Activated CD4-positive, CD25-positive, alpha-beta regulatory T cell treated with anti-CD3 and anti-CD28 coated beads, Interleukin-2, amount 50 U/mL, for 72 hours (primary cell): Measurements from ENCODE around the gene GPATCH8.

Experiments used
- DNase-seq: peaks from one replicate; pipeline ENCODE4 v3.0.0; 2021

The GPATCH8 gene

DNA sequence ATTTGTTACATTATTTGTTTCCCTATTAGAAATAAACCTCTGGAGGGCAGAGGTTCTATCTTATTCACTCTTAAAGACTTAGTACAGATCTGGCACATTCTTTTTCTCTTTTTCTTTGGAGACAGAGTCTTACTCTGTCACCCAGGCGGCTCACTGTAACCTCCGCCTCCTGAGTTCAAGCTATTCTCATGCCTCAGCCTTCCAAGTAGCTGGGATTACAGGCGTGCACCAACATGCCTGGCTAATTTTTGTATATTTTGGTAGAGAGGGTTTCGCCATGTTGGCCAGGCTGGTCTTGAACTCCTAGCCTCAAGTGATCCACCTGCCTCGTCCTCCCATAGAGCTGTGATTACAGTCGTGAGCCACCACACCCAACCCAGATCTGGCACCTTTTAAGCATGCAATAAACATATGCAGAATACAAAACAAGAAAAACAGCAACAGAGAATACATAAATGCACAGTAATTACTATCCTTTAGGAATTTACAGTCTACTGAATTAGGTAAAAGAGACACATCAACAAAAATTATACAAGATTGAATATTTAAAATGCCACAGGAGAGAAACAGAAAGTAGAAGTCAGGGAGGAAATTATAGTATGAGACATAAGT is 52.1 kb downstream of the GPATCH8 start:
- DNase-seq, result no peak

DNA sequence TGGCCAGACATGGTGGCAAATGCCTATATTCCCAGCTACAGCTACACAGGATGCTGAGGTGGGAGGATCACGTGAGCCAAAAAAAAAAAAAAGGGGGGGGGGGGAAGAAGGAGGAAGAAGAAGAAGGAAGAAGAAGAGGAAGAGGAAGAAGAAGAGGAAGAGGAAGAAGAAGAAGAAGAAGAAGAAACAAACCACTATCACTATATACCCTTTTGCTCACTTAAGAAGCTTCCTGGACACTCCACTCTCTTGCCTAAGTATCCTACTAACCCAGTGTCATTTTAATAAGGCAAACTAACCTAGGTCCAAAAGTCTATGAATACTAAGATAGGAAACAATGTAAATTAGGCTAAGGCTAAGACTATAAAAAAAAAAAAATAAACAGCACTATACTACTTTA is 54.8 kb downstream of the GPATCH8 start:
- no peak for DNase-seq

DNA sequence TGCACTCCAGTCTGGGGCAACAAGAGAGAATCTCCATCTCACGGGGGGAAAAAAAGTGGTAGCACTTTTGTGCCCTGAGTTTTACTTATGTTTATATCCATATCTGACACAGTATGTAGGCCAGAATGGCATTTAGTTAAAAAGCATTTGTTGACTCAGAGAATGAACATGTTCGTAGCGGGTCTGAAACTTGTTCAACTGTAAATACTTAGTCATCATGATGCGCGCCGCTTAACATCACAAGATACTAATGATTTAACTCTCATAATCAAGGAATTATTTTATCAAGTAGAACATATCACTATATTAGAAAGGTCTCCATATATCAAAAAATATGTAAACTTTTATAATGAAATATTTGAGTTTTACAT is 58.5 kb downstream of the GPATCH8 start:
- no peak for DNase-seq

DNA sequence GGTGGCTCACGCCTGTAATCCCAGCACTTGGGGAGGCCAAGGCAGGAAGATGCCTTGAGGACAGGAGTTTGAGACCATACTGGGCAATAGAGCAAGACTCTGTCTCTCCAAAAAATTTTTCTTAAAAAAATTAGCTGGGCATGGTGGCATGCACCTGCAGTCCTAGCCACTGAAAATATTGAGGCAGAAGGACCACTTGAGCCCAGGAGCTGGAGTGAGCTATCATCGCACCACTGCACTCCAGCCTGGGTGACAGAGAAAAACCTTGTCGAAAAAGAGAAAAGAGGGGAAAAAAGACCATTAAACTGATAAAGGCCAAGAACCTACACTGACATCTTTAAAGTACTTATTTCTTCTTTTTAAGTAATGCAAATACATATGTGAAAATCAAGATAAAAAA is 60.4 kb downstream of the GPATCH8 start:
- no peak for DNase-seq

DNA sequence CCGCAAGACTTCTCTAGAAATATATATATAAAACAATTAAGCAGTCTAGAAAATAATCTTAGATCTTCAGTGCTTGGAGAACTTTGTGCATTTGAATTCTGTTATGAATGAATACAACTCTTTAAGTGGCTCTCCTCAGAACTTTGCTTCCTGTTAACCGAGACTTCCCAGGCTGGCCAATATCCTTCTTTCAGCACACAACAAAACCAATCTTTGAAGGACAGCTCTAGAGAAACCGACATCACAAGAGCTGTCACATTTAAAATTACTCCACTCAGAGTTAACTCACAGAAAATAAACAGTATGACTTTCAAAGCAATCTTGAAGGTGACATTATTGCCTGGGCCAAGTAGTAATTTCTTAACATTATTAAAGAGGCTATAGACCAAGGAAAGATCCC is 64.0 kb downstream of the GPATCH8 start:
- DNase-seq, result no peak

DNA sequence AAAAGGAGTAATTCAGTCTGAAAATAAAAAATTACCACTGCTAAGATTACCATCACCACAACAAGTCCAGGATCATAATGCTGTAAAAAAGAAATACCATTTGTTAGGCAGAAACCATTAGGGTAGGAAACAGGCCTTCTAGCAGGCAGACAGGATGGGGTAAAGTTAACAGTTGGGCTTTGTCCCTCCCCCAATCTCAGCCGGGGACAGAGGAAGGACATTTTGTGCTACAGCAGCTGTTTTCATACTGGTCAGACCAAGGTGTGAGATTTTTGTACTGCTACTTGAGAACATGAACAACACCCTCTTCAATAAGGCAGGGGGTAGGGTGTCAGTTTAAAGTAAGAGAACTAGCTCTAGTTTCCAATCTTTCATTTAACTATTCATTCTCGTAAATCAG is 64.6 kb downstream of the GPATCH8 start:
- no peak for DNase-seq

DNA sequence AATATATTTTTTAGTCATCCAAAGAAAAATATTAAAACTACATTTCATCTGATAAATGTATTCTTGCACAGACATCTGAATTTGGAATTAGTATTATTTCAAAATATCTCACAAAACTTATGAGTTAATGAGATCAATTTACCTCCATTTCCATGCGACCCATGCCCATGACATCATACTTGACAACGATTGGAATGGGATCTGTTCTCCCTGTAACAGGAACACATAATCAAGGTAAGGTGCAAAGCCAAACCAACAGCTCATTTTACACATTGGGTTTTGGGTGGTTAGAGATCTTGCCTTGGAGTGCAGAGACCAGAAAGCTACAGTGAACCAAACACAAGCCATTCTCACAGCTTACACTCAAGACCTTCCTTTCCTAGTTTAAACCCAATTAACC is 66.9 kb downstream of the GPATCH8 start:
- no peak for DNase-seq

DNA sequence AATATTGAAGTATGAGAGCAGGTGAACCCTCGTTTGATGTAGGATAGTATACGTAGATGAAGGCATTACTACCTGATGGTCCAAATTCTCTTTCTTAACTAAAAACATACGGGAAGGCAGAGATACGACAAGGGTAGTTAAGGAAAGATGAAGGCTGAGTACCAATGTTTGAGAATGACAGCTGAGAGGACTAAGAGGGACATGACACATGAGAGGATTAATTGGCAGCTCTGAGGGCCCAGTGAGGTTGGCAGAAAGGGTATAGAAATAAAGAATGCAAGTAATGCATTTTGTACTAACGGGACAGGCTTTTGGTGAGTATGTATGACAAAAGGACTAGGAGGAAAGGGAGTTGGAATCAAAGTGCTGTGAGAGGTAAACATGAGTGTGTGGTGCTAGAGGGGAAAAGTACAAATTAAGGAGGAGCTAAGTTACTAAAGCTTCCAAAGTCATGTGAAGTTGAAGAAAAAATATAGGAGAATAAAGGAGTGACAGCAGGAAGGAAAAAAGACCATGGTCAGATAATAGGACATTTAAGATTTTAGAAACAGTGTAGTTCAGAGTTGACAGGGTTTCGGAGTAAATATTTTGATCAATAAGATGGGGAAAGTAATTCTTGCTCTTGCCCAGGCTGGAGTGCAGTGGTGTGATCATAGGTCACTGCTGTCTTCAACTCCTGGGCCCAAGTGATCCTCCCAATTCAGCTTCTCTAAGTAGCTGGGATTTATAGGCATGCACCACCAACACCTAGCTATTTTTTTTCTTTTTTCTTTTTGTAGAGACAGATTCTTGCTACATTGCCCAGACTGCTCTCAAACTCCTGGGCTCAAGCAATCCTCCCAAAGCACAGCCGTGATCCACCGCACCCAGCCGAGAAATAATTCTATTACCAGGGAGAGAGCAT is 70.7 kb downstream of the GPATCH8 start:
- DNase-seq, result no peak

DNA sequence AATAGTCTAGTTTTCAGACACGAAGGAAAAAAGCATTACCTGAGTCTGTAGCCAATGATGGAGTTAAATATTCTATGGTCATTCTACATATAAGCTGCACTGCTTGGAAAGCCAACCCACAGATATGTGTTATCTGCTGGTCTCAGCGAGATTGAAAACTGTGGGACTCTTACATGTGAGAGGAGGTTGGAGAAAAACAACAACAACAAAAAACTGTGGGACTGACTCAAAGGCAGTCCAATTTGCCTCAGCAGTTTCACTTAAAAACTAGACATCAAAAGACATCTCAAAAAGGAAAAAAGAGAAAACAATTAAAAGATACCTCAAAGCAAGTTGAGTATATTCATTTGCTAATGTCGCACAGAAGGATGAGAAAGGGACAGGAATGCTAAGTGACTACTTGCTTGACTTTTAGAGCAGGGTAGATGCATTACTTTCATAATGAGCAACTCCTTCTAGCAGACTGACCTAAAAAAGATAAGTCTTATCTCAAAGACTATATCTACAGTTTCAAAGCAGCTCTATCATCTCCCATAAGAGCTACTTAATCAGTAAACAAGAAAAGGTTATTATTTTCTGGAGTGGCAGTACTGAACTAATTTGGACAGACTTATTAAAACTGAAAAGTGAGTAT is 78.3 kb downstream of the GPATCH8 start:
- no peak for DNase-seq

DNA sequence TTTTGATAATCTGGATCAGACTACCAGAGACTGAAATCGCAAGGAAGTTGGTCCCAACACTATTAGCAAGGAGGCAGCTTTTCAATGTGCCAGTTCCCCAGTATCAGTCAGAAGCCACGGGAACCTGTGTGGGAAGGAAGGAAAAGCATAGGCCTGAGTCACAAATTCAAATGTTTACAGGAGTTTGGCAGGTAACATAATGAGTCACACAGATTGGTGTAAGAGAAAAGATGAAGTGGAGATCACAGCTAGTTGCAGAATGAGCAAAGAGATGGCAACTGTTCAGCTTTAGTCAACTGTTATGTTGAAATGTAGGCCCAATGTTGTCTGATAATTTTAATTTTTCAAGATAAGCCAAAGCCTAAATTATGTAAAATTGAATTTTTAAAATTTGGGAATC is 85.7 kb downstream of the GPATCH8 start:
- no peak for DNase-seq

DNA sequence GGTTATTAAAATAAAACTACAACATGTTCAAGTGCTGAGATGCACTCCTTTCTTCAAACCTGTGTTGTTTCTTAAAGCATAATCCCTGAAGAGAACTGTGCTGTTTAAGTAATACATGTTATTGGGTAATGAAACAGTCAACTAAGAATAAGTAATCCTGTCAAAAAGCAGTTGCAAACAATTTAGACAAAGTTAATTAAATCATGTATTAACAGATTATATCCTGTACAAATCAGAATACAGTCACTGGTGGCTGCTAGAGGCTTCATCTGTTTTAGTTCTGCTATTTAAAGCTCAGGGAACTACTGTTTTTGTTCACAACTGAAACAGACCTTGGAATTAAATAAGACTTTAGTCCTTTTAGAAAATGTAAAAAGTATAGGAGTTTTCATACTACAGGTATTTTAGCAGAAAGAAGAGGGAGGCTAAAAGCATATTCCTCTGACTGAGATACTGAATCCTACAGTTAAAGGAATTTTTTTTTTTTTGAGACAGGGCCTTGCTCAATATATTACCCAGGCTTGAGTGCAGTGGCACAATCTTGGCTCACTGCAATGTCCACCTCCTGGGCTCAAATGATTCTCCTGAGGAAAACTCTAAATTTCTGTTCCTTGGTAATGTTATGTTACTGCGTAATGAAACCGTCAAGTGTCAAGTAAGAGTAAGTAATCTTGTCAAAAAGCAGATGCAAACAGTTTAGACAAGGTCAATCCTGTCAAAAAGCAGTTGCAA is 86.5 kb downstream of the GPATCH8 start:
- DNase-seq, result no peak

DNA sequence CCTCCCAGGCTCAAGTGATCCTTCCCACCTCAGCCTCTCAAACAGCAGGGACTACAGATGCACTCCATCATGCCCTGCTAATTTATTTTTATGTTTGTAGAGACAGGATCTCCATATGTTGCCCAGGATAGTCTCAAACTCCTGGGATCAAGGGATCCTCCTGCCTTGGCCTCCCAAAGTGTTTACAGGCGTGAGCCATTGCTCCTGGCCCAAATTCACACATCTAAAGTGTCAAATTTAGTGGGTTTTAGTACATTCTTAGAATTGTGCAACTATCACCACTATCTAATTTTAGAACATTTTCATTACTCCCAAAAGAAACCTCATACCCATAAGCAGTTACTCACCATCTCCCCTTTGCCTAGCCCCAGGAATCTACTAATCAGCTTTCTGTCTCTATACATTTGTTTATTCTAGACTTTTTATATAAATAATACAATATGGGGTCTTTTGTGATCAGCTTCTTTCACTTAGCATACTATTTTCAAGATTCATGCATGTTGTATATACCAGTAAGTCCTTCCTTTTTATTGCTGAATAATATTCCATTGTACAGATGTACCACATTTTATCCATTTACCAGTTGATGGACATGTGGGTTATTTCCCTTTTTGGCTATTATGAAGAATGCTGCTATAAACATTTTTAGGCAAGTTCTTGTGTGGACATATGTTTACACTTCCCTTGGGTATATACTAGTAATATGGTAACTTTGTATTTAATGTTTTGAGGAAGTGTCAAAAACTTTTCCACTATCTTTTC is 88.6 kb downstream of the GPATCH8 start:
- no peak for DNase-seq

DNA sequence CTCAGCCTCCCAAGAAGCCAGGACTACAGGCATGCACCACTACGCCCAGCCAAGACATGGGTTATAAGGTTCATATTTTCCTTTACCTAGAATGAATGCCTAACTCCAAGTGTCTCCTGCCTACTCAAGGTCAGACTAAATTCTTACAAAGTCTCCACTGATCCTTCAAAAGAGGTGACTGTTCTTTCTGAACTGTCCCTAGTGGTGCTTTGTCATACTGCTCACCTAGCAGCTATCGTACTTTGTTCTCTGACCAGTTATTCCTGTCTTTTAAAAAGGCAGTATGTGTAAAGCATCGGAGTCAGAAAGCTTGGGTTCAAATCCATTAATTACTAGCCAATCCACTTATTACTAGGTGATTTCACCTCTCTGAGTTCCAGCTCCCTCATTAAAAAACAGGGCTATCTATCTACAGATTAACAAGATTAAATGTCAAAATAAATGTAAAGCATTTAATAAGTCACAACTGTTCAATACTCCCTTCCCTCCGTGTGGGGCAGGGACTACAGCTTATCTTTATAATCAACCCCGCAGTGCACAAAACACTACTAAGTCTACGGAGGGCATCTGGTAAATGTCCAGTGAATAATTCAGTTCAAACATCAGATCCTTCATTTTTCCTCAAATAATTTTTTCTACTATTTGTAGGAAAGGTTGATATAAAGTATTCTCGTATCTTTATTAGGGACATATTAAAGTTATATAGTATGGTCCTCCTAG is 93.7 kb downstream of the GPATCH8 start:
- DNase-seq, result no peak

DNA sequence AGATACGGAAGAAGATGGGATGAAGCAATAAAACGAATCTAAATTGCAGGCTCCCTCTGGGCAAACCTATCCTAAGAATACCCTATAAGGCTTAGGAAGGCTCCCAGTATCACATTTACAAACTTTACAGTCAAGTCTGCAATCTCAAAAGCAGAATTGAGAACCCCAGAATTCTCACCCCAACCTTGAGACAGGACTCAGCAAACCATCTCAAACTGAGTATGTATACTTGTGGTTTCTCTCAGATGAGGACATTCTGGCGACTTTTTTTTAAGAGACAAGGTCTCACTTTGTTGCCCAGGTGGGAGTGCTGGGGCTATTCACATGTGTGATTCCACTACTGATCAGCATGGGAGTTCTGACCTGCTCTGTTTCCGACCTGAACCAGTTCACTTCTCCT is 94.4 kb downstream of the GPATCH8 start:
- no peak for DNase-seq

DNA sequence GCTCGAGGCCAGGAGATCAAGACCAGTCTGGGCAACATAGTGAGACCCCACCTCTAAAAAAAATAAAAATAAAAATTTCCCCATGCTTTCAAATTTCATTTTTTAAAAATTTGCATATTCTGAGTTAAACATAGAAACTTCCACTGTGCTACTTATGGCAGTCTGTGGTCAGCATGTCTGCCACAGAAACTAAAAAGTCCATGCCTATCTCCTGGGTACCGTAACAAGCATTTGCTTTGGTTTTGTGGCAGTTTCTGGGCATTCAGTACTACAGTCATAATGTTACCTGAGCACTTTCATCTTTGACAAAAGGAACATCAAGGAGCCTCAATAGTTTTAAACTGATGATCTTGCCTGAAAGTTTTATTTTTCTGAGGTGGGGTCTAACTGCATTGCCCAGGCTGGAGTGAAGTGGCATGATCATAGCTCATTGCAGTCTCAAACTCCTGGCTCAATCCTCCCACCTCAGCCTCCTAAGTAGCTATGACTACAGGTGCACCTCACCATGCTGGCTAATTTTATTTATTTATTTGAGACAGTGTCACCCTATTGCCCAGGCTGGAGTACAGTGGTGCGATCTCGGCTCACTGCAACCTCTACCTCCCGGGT is 100.5 kb downstream of the GPATCH8 start:
- DNase-seq, result no peak

DNA sequence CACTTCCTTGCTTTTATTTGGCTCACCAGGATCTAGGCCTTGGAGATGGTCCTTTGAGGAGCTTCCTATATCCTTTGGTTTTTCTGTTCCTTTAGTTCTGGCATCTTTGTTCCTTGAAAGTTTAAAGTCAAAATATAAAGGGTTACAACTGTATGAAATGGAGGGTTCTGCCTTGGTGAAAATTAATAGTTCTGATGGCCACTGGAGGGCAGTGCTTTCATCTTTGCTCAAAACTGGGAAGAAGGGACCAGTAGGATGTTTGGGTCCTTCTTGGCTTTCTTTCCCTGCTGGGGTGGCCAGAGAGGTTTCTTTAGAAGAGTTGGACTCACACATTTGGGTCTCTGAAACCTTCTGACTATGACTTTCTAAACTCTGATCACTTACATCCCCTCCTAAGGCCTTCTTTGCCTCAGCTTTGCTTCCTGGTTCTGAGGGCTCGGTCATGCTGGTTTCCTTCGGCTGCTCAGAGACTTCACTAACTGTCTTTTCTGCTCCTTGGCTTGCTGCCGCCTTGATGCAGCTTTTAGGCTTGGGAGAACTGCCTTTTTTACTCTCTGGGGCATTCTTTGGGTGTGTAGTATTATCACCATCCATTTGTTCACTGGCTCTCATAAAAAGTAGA is 102.9 kb downstream of the GPATCH8 start:
- no peak for DNase-seq

DNA sequence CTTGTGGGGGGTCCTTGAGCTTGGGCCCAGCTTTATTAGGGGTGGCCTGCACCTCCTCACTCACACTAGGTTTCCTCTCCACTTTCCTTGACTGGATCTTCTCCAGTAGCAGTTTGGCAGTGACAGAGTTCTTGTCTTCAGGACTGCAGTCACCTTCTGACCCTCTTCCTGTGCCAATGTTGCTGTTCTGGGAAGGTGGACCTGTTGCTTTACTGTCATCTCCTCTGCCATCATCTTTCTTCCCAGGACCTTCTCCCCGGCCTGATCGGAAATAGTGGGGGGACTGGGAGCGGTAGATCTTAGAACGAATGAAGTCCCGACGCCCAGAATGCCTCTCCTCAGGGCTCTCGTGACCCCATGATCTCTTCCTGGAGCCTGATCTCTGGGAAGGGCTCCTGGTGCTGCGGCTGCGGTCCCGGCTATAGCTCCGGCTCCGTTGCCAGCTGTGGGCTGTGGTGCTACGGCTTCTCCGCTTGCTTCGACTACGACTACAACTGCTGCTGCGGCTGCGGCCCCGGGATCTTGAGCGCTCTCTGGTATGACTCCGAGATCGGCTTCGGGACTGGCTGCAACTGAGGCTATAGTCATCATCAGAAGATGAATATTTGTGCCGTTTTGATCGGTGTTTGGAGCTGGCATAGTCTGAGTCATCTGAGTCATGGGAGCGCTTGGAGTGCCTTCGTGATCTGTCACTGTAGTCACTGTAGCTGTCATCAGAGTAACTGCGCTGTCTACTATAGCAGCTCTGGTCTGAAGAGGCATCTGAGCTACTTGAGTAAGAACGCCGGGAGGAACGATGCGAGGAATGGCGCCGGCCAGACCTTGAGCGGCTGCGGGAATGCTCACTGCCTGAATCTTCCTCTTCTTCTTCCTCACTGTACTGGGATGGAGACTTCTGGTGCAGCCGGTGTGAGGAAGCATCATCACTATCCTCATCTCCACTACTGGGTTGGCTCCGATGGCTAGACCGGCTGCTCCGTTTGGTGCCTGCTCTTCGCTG is 104.2 kb downstream of the GPATCH8 start:
- no peak for DNase-seq

DNA sequence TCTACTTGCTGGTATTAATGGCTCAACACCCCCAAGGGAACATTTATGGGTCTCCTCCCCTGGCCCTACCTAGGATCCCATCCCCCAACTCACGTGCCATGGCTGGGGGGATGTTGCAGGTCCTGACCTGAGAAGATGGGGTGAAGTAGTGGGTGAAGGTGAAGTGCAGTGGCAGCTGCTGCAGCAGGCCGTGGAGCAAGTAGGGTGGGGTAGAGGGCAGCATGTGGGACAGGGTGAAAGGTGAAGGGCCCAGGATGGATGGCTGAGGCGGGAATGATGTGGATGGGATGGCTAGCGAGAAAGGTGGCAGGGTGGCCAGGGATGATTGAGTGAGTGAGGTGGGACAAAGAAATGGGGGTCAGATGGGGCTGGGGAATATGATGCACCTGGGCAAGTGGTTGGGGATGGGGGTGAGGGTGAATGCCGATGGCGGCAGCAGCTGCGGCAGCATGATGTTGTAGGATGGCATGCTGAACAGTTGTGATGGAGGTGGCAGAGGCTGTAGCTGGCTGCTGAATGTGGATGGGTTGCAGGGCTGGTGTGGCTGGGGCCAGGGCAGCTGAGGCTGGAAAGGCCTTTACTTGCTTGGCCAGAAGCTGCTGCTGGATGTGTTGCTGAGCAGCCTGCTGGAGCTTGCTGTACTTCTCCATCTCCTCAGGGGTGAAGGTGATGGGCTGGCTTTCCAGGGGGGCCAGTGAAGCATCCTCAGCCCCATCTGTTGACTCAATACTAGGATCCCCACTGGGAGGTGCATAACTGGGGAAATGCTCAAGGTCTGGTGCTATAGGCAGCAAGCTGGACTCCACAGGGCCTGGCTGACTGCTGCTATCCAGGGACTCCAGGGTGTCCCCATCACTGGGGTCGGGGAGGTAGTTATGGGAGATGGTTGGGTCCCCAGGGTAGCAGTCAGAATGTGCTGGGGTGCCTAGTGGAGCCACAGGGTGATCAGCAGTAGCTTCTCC is 105.4 kb downstream of the GPATCH8 start:
- no peak for DNase-seq

DNA sequence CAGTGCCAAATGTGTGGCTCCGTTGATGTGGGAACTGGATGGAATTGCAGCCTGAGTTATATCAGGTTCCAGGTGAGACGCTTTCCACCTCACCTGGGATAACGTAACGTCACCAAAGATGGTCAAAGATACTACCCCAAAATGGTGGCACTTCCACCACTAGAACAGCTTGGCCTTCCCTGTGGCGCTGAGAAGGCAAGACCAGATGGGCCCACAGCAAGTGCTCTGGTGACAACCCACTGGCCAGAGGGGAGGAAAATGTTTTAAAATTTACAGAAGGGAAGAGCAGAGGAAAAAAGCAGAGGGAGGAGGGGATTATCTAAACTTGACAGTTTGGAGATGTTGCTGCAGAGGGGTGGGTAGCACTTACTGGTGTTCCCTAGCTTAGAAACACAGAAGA is 106.3 kb downstream of the GPATCH8 start:
- DNase-seq, result no peak
